Measurements from ENCODE around the gene CALB2. TPM values are rescaled to one million over a fixed set of nuclear protein-coding genes. Genes with fewer than 3 reads are reported as not detected.
A peak's percentile ranks its signal among the peaks of the same experiment; 100 is the strongest.
"Not testable (repeated sequence)": the region's sequence is repeated elsewhere in the genome, so short reads cannot be mapped to it uniquely, and the experiment has no call there.

Gene CALB2
- total RNA-seq, result not detected
- not detected for polyA plus RNA-seq
- total RNA-seq, result 0 reads per million in 6 experiments

GRCh38 chr16:71358464-71358998 is at the start of gene CALB2:
Gene CALB2 (plus strand): TSS chr16:71358723. CDS start chr16:71358793, 70 bp downstream.
- Mint-ChIP-seq H3K27me3 (peaks cover 9 to 56% (median 30%) of the 10 kb centered on the region in 5 donors), H3K4me1 (peaks cover 0 to 4% (median 2%) of the 10 kb centered on the region in 4 donors), H3K27ac (no peak within 1 kb of the TSS), H3K36me3 (no peaks in the 10 kb centered on the region), H3K4me3 (peak within 1 kb of the TSS in 6 of 10 donors; percentile 22 to 63 (median 32)), H3K9me3 (no peaks in the 10 kb centered on the region)
- peak; percentile 90 to 96 for ATAC-seq
- POLR2A ChIA-PET, result no interaction called here
- DNase-seq, result peak; percentile 28 to 76 (median 56)

- Mint-ChIP-seq H3K27me3 (peaks cover 34 to 89% (median 41%) of the 10 kb centered on the region in 5 donors), H3K4me1 (peaks cover 0 to 7% (median 0%) of the 10 kb centered on the region in 4 donors), H3K4me3 (no peak overlapping the region), H3K9me3 (no peaks in the 10 kb centered on the region), H3K27ac (no peak overlapping the region), H3K36me3 (no peaks in the 10 kb centered on the region)
- DNase-seq (peak in 5 of 10 donors; percentile 6 to 36 (median 14)), ATAC-seq (no peak)
- POLR2A ChIA-PET, result no interaction called here
These were observed 46.9 kb upstream of the CALB2 start for GRCh38 chr16:71311553-71312158.

- H3K9me3 Mint-ChIP-seq, H3K4me3 Mint-ChIP-seq, ATAC-seq, H3K27ac Mint-ChIP-seq, POLR2A ChIA-PET, H3K36me3 Mint-ChIP-seq, H3K4me1 Mint-ChIP-seq, DNase-seq: not testable (repeated sequence)
- peaks cover 24 to 82% (median 45%) of the 10 kb centered on the region in 5 donors for H3K27me3 Mint-ChIP-seq
These were observed 44.9 kb upstream of the CALB2 start for GRCh38 chr16:71313591-71313990.

GRCh38 chr16:71315269-71315668 is 43.3 kb upstream of the CALB2 start:
- POLR2A ChIA-PET, result no interaction called here
- no peaks in the 10 kb centered on the region for H3K9me3 Mint-ChIP-seq
- peaks cover 24 to 77% (median 41%) of the 10 kb centered on the region in 5 donors for H3K27me3 Mint-ChIP-seq
- no peaks in the 10 kb centered on the region for H3K36me3 Mint-ChIP-seq
- peaks cover 0 to 7% (median 0%) of the 10 kb centered on the region in 4 donors for H3K4me1 Mint-ChIP-seq
- no peak overlapping the region for H3K4me3 Mint-ChIP-seq
- H3K27ac Mint-ChIP-seq, result no peak overlapping the region
- ATAC-seq (no peak), DNase-seq (no peak)

GRCh38 chr16:71319999-71320398 is 38.5 kb upstream of the CALB2 start:
- no peaks in the 10 kb centered on the region for H3K4me1 Mint-ChIP-seq
- POLR2A ChIA-PET, result no interaction called here
- no peak for ATAC-seq
- DNase-seq, result no peak
- no peaks in the 10 kb centered on the region for H3K36me3 Mint-ChIP-seq
- no peaks in the 10 kb centered on the region for H3K9me3 Mint-ChIP-seq
- no peak overlapping the region for H3K27ac Mint-ChIP-seq
- H3K27me3 Mint-ChIP-seq, result peaks cover 13 to 62% (median 31%) of the 10 kb centered on the region in 5 donors
- H3K4me3 Mint-ChIP-seq, result no peak overlapping the region

- Mint-ChIP-seq H3K4me1 (no peaks in the 10 kb centered on the region), H3K27ac (no peak overlapping the region), H3K9me3 (peaks cover 0 to 11% (median 3%) of the 10 kb centered on the region in 9 donors), H3K4me3 (no peak overlapping the region), H3K27me3 (peaks cover 10 to 28% (median 23%) of the 10 kb centered on the region in 5 donors), H3K36me3 (no peaks in the 10 kb centered on the region)
- POLR2A ChIA-PET, result no interaction called here
- DNase-seq (no peak), ATAC-seq (no peak)
These were observed 30.8 kb upstream of the CALB2 start for GRCh38 chr16:71327720-71328119.

- H3K27me3 Mint-ChIP-seq, result peaks cover 10 to 29% (median 23%) of the 10 kb centered on the region in 5 donors
- no peak for ATAC-seq
- no peaks in the 10 kb centered on the region for H3K4me1 Mint-ChIP-seq
These were observed 30.4 kb upstream of the CALB2 start for GRCh38 chr16:71328151-71328550.

GRCh38 chr16:71337631-71338030 is 20.9 kb upstream of the CALB2 start:
- POLR2A ChIA-PET, result no interaction called here
- no peak overlapping the region for H3K27ac Mint-ChIP-seq
- H3K4me1 Mint-ChIP-seq, result no peaks in the 10 kb centered on the region
- H3K36me3 Mint-ChIP-seq, result peaks cover 0 to 9% (median 0%) of the 10 kb centered on the region in 3 donors
- H3K9me3 Mint-ChIP-seq, result peaks cover 0 to 10% (median 3%) of the 10 kb centered on the region in 9 donors
- no peak for ATAC-seq
- H3K27me3 Mint-ChIP-seq, result peaks cover 17 to 49% (median 36%) of the 10 kb centered on the region in 5 donors
- DNase-seq, result no peak
- no peak overlapping the region for H3K4me3 Mint-ChIP-seq

More at GRCh38 chr16:71328151-71328550, 30.4 kb upstream of the CALB2 start:
- H3K9me3 Mint-ChIP-seq, result peaks cover 0 to 11% (median 3%) of the 10 kb centered on the region in 9 donors
- no peaks in the 10 kb centered on the region for H3K36me3 Mint-ChIP-seq
- no peak overlapping the region for H3K4me3 Mint-ChIP-seq
- no peak for DNase-seq
- no peak overlapping the region for H3K27ac Mint-ChIP-seq
- POLR2A ChIA-PET, result no interaction called here

GRCh38 chr16:71338193-71338592 is 20.3 kb upstream of the CALB2 start:
- no peak for ATAC-seq
- Mint-ChIP-seq H3K27me3 (peaks cover 17 to 47% (median 36%) of the 10 kb centered on the region in 5 donors), H3K27ac (no peak overlapping the region), H3K36me3 (peaks cover 0 to 9% (median 0%) of the 10 kb centered on the region in 3 donors), H3K4me1 (no peaks in the 10 kb centered on the region), H3K4me3 (no peak overlapping the region), H3K9me3 (peaks cover 0 to 10% (median 3%) of the 10 kb centered on the region in 9 donors)
- POLR2A ChIA-PET, result no interaction called here
- DNase-seq, result no peak

- Mint-ChIP-seq H3K27me3 (peaks cover 17 to 50% (median 38%) of the 10 kb centered on the region in 5 donors), H3K9me3 (peaks cover 0 to 10% (median 3%) of the 10 kb centered on the region in 9 donors), H3K36me3 (peaks cover 0 to 9% (median 0%) of the 10 kb centered on the region in 3 donors), H3K27ac (no peak overlapping the region), H3K4me1 (no peaks in the 10 kb centered on the region), H3K4me3 (no peak overlapping the region)
- ATAC-seq (no peak), DNase-seq (no peak)
- POLR2A ChIA-PET, result no interaction called here
These were observed 19.9 kb upstream of the CALB2 start for GRCh38 chr16:71338632-71339031.

GRCh38 chr16:71339236-71340171 is 19.0 kb upstream of the CALB2 start:
- Mint-ChIP-seq H3K4me3 (no peak overlapping the region), H3K4me1 (no peaks in the 10 kb centered on the region), H3K36me3 (peaks cover 0 to 9% (median 0%) of the 10 kb centered on the region in 3 donors), H3K9me3 (peaks cover 0 to 10% (median 3%) of the 10 kb centered on the region in 9 donors), H3K27ac (no peak overlapping the region), H3K27me3 (peaks cover 17 to 58% (median 43%) of the 10 kb centered on the region in 5 donors)
- no peak for ATAC-seq
- POLR2A ChIA-PET, result no interaction called here
- DNase-seq, result no peak

- Mint-ChIP-seq H3K27ac (no peak overlapping the region), H3K27me3 (peaks cover 17 to 62% (median 41%) of the 10 kb centered on the region in 5 donors), H3K4me3 (no peak overlapping the region), H3K4me1 (no peaks in the 10 kb centered on the region), H3K9me3 (peaks cover 0 to 6% (median 3%) of the 10 kb centered on the region in 9 donors), H3K36me3 (peaks cover 0 to 7% (median 0%) of the 10 kb centered on the region in 3 donors)
- DNase-seq (no peak), ATAC-seq (no peak)
- POLR2A ChIA-PET, result no interaction called here
These were observed 18.1 kb upstream of the CALB2 start for GRCh38 chr16:71340406-71340805.
